Measurements from ENCODE around the gene NPAS1.

DNA sequence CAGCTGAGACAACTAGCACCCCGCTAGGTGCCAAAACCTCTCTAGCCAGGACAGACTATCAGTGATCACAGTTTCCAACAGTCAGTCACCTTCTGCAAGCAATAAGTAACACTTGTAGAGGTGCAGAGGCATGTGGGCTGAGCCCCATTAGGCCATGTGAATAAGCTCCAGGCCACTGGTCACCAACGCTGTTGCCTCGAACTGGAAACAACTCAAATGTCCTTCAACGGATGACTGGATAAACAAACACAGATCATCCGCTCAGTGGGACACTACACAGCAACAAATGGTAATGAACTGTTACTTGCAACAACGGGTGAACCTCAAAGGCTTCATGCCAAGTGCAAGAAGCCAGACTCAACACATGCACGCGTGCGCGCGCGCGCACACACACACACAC, 56.3 kb downstream of the NPAS1 start:
- no peak for TF ChIP-seq CTCF (conservative IDR thresholded peaks at IDR 0.05; ENCODE audit: low read length)
- no peak for TF ChIP-seq EZH2phosphoT487 (IDR thresholded peaks at IDR 0.05; ENCODE audit: borderline replicate concordance, low read depth, low read length)

Data from OCI-LY7 (cell line).